Left ventricle myocardium inferior (tissue), 1 donor: ENCODE results near the gene NSFL1C. TPM values are rescaled to one million over a fixed set of nuclear protein-coding genes. Genes with fewer than 3 reads are reported as not detected.

ENCODE experiments used
- DNase-seq: peaks from one replicate; pipeline ENCODE4 v3.0.0-alpha.2; 2020
- H3K27ac ChIP-seq: fragments of 200-600 bp; replicated peaks from 2 replicates; pipeline ENCODE4 v1.8.0; 2021
- H3K27me3 ChIP-seq: fragments of 200-600 bp; 2 replicates; pipeline ENCODE4 v1.8.0; 2021; ENCODE audit warnings: low read depth
- H3K36me3 ChIP-seq: fragments of 200-600 bp; 2 replicates; pipeline ENCODE4 v1.8.0; 2021
- H3K4me1 ChIP-seq: fragments of 200-600 bp; 2 replicates; pipeline ENCODE4 v1.8.0; 2021
- H3K4me3 ChIP-seq: fragments of 200-600 bp; 2 replicates; pipeline ENCODE4 v1.8.0; 2021; ENCODE audit warnings: mild to moderate bottlenecking, moderate library complexity
- H3K9me3 ChIP-seq: fragments of 200-600 bp; replicated peaks from 2 replicates; pipeline ENCODE4 v1.8.0; 2021
- intact Hi-C: fragments of 100-400 bp; cut with micrococcal nuclease; formaldehyde crosslinking; loops from one replicate; pipeline ENCODE4 v1.11.0; 2022
- total RNA-seq: library from RNA; stranded (reverse); fragmentation: NEBNext Ultra II Directional; extraction: Animal tissue kit (Norgen Biotek cat#: 25700); gene quantifications from one replicate; pipeline ENCODE4 v1.2.1, GENCODE V29; 2021
- TF ChIP-seq, protein P1 (sequence below): fragments of 200-600 bp; IDR thresholded peaks from 2 replicates; pipeline ENCODE4 v1.8.0; 2021; ENCODE audit warnings: antibody characterized with exemption, mild to moderate bottlenecking, borderline replicate concordance
- donor health status: DM: no; HTN: yes; CAD: no; lungs with severe emphysema.

Gene NSFL1C
- total RNA-seq, 1 donor from 2014 or later, result 56.6 TPM

DNA sequence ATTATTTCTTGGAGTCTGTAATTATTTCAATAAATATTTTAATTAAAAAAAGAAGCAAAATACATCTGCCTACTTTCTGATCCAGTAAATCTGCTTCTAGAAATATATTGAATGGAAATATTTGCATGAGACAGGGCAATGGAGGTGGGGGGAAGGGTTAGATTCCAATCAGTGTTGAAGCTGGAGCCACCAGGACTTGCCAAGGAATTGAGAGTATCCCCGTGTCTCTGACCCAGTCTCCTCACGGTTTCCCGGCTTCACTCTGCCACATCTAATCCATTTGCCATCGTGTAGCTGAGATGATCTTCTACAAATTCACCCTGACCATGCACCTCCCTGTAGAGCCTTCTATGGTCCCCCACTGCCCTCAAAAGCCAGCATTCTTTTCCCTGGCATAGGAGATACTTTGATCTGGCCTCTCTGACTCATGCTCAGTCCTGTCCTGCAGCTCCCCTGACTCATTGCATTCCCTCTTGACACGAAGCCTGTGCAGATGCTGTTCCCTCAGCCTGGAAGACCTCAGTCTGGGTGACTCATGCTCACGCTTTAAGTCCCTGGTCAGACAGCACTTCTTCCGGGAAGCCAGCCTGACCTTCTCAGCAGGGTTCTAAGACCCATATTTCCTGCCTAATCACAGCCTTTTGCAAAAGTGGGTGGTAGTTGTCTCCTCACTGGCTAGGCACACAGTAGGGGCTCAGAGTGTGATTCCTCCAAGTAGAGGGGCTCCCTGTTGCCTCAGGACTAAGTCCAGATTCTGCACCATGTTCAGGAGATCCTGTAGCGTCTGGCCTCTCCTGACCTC lies 50.8 kb downstream of the NSFL1C start:
- intact Hi-C loops, result no loop called here
- TF ChIP-seq, protein P1, sequence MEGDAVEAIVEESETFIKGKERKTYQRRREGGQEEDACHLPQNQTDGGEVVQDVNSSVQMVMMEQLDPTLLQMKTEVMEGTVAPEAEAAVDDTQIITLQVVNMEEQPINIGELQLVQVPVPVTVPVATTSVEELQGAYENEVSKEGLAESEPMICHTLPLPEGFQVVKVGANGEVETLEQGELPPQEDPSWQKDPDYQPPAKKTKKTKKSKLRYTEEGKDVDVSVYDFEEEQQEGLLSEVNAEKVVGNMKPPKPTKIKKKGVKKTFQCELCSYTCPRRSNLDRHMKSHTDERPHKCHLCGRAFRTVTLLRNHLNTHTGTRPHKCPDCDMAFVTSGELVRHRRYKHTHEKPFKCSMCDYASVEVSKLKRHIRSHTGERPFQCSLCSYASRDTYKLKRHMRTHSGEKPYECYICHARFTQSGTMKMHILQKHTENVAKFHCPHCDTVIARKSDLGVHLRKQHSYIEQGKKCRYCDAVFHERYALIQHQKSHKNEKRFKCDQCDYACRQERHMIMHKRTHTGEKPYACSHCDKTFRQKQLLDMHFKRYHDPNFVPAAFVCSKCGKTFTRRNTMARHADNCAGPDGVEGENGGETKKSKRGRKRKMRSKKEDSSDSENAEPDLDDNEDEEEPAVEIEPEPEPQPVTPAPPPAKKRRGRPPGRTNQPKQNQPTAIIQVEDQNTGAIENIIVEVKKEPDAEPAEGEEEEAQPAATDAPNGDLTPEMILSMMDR, result no peak
- peaks cover 24% of the 10 kb centered on the region for H3K9me3 ChIP-seq

DNA sequence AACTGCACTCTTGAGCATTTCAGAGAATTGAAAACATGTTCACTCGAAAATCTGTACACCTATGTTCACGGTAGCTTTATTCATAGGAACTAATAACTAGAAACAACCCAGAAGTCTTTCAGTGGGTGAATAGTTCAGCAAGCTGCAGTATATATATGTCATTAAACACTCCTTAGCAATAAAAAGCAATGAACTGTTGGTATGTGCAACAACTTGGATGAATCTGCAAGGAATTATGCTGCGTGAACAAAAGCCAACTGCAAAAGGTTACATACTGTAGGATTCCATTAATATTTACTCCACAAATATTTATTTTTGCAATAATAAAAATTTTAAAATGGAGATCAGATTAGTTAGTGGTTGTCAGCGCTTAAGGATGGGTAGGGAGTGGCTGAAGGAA lies 51.7 kb downstream of the NSFL1C start:
- Histone ChIP-seq H3K4me1 (no peaks in the 10 kb centered on the region), H3K27ac (no peak overlapping the region), H3K9me3 (peaks cover 17% of the 10 kb centered on the region), H3K27me3 (peaks cover 5% of the 10 kb centered on the region), H3K36me3 (no peaks in the 10 kb centered on the region), H3K4me3 (no peak overlapping the region)
- intact Hi-C loops, result no loop called here
- no peak for DNase-seq
- TF ChIP-seq, protein P1, result no peak

More for the DNA sequence above, 50.8 kb downstream of the NSFL1C start:
- peaks cover 5% of the 10 kb centered on the region for H3K27me3 ChIP-seq
- H3K27ac ChIP-seq, result no peak overlapping the region
- H3K4me1 ChIP-seq, result no peaks in the 10 kb centered on the region
- DNase-seq, result no peak
- H3K36me3 ChIP-seq, result no peaks in the 10 kb centered on the region
- H3K4me3 ChIP-seq, result no peak overlapping the region

DNA sequence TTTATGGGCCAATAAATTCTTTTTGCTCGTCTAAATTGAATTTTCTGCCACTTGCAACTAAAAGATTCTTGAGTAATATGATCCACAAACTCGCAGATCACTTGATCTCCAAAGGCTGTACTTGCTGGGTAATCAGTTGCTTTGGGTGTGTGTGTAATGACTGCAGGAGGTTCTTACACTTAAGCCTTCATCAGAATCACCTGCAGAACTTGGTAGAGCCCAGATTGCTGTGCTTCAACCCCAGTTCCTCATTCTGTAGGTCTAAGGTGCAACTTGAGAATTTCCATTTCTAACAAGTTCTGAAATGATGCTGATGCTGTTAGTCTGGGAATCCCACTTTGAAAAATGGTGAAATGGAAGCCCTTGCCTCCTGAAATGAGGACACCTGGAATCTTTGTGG lies 60.8 kb downstream of the NSFL1C start:
- intact Hi-C loops, result no loop called here
- H3K9me3 ChIP-seq, result peaks cover under 1% of the 10 kb centered on the region

DNA sequence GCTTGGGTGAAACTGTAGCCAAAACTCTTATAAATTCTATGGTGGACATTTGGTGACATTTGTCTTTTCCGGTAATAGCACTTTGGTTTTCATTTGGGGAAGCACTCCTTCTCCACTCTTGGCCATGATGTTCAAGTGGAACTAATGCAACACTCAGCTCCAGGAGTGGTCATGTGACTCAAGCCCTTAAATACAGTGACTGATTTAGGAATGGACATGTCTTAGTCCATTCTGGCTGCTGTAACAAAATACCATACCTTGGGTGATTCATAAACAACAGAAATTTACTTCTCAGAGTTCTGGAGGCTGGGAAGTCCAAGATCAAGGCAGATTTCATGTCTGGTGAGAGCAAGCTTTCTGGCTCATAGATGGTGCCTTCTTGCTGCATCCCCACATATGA lies 63.0 kb downstream of the NSFL1C start:
- Histone ChIP-seq H3K4me1 (peaks cover 6% of the 10 kb centered on the region), H3K4me3 (no peak overlapping the region), H3K9me3 (no peaks in the 10 kb centered on the region), H3K27me3 (peaks cover 25% of the 10 kb centered on the region), H3K27ac (no peak overlapping the region), H3K36me3 (no peaks in the 10 kb centered on the region)
- TF ChIP-seq, protein P1, result no peak
- intact Hi-C loops, result no loop called here
- DNase-seq, result no peak

More for the DNA sequence above, 60.8 kb downstream of the NSFL1C start:
- TF ChIP-seq, protein P1, result no peak
- Histone ChIP-seq H3K4me3 (no peak overlapping the region), H3K27ac (no peak overlapping the region), H3K27me3 (peaks cover 7% of the 10 kb centered on the region), H3K36me3 (no peaks in the 10 kb centered on the region), H3K4me1 (no peaks in the 10 kb centered on the region)
- DNase-seq, result no peak

DNA sequence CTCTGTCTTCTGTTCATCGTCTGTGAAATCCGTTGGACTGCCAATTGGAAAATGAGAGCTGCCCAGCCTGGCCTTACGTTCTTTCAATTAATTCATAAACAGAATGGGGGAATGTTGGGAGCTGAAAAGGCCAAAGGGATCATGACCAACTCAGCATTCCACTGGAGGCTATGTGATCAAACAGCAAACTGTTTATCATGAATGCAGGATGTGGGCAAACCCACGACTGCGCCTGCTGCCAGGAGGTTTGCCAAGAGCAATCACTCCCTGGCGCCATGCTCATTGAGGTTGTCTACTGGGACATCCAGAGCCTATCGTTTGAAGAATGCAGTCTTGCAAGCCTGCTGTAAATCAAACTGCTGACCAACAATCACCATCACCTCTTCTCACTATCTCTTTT lies 64.5 kb downstream of the NSFL1C start:
- peaks cover 36% of the 10 kb centered on the region for H3K27me3 ChIP-seq
- intact Hi-C loops, result no loop called here
- TF ChIP-seq, protein P1, result no peak

More for the DNA sequence above, 64.5 kb downstream of the NSFL1C start:
- H3K27ac ChIP-seq, result no peak overlapping the region
- H3K4me1 ChIP-seq, result peaks cover 10% of the 10 kb centered on the region
- H3K9me3 ChIP-seq, result no peaks in the 10 kb centered on the region
- DNase-seq, result no peak
- H3K4me3 ChIP-seq, result no peak overlapping the region
- no peaks in the 10 kb centered on the region for H3K36me3 ChIP-seq
